HCT116 (cell line): ENCODE results near the gene EPGN. TPM values are rescaled to one million over a fixed set of nuclear protein-coding genes. Genes with fewer than 3 reads are reported as not detected.
A peak's percentile ranks its signal among the peaks of the same experiment; 100 is the strongest.

ENCODE experiments used
- ATAC-seq: fragments of 200-7000 bp; cut with Tn5 transposase; 2 replicates; pipeline ENCODE4 v1.9.1; 2020; ENCODE audit warnings: mild to moderate bottlenecking, moderate library complexity
- BruUV-seq: library from RNA; stranded (reverse); fragments of 400-500 nt; replicated peaks from 2 replicates; lab custom pipeline; 2021; lab: Mats Ljungman, UMichigan
- CTCF ChIA-PET: fragments of 300-600 bp; sonication (Branson Sonifier 250); formaldehyde crosslinking; loops from one replicate; lab custom pipeline; 2021; ENCODE audit warnings: antibody characterized with exemption; lab: Charles Lee
- POLR2A ChIA-PET: fragments of 300-600, 350-600 bp; sonication (Branson Sonifier 250); formaldehyde crosslinking; loops from one replicate; lab custom pipeline; 2021; ENCODE audit warnings: antibody characterized with exemption; lab: Charles Lee
- RAD21 ChIA-PET, 2 experiments: fragments of 300-600 bp; sonication (Branson Sonifier 250); formaldehyde crosslinking; loops; one replicate each; lab custom pipeline; 2023; ENCODE audit warnings: low total read pairs in 2 of 2; ENCODE audit not compliant: uncharacterized antibody in 2 of 2, unreplicated experiment in 2 of 2, low non-redundant PET in 1 of 2; lab: Charles Lee
- DNase-seq: peaks from one replicate; pipeline ENCODE4 v3.0.0-alpha.2; 2010; ENCODE audit warnings: low read depth, low spot score
- H2AFZ ChIP-seq: fragments of 200-600 bp; shearing (Covaris generic), sonication (generic); 2 replicates; pipeline ENCODE4 v1.6.1; 2017; ENCODE audit warnings: low read depth, mixed run types, mixed read lengths, antibody characterized with exemption, low read length; ENCODE audit not compliant: poor library complexity, severe bottlenecking
- H3K27ac ChIP-seq: 2 replicates; pipeline ENCODE4 v1.5.1; 2012; ENCODE audit warnings: low read depth, low read length
- H3K27me3 ChIP-seq: fragments of 200-600 bp; sonication (generic); 2 replicates; pipeline ENCODE4 v1.6.1; 2016; ENCODE audit warnings: mixed run types, low read length, mixed read lengths; ENCODE audit not compliant: insufficient read depth
- H3K36me3 ChIP-seq, 2 experiments: fragments of 200-500 bp in 1 of 2; fragments of 200-600 bp in 1 of 2; sonication (Bioruptor generic) in 1 of 2; sonication (generic) in 1 of 2; 2 replicates each; pipeline versions ENCODE4 v1.5.1 to v1.6.1; 2014 to 2016; ENCODE audit warnings: low read length in 2 of 2, inconsistent platforms in 1 of 2, mixed read lengths in 1 of 2, mixed run types in 1 of 2; ENCODE audit not compliant: insufficient read depth in 2 of 2, control insufficient read depth in 1 of 2
- H3K4me1 ChIP-seq, 2 experiments: fragments of 200-600 bp in 1 of 2; sonication (generic) in 1 of 2; 2 replicates each; pipeline versions ENCODE4 v1.5.1 to v1.6.1; 2012 to 2017; ENCODE audit warnings: low read length in 2 of 2, inconsistent platforms in 1 of 2, mild to moderate bottlenecking in 1 of 2, mixed read lengths in 1 of 2, mixed run types in 1 of 2, moderate library complexity in 1 of 2; ENCODE audit not compliant: insufficient read depth in 2 of 2, control insufficient read depth in 1 of 2
- H3K4me2 ChIP-seq: fragments of 200-600 bp; sonication (generic); 2 replicates; pipeline ENCODE4 v1.6.1; 2017; ENCODE audit warnings: mixed run types, low read length, mixed read lengths
- H3K4me3 ChIP-seq, 2 experiments: fragments of 200-600 bp in 1 of 2; sonication (generic) in 1 of 2; replicated peaks in 1 of 2; 2 replicates each; pipeline ENCODE4 v1.5.1; 2011 to 2016; ENCODE audit warnings: low read length in 2 of 2, control low read depth in 1 of 2, low read depth in 1 of 2, mild to moderate bottlenecking in 1 of 2, mixed read lengths in 1 of 2, mixed run types in 1 of 2
- H3K79me2 ChIP-seq: fragments of 200-600 bp; sonication (generic); 2 replicates; pipeline ENCODE4 v1.6.1; 2017; ENCODE audit warnings: mild to moderate bottlenecking, mixed run types, low read length, moderate library complexity, mixed read lengths; ENCODE audit not compliant: insufficient read depth
- H3K9ac ChIP-seq: fragments of 200-600 bp; sonication (generic); 2 replicates; pipeline ENCODE4 v1.6.1; 2016; ENCODE audit warnings: low read length, mixed read lengths
- H3K9me2 ChIP-seq: fragments of 200-600 bp; sonication (generic), shearing (Covaris generic); 2 replicates; pipeline ENCODE4 v1.6.1; 2017; ENCODE audit warnings: mixed run types, mild to moderate bottlenecking, moderate library complexity; ENCODE audit not compliant: insufficient read depth
- H3K9me3 ChIP-seq, 2 experiments: fragments of 200-500 bp in 1 of 2; fragments of 200-600 bp in 1 of 2; sonication (Bioruptor generic) in 1 of 2; sonication (generic) in 1 of 2; 2 replicates each; pipeline ENCODE4 v1.6.1; 2014 to 2017; ENCODE audit warnings: low read length in 2 of 2, mixed read lengths in 2 of 2, inconsistent platforms in 1 of 2, low read depth in 1 of 2, mild to moderate bottlenecking in 1 of 2, mixed run types in 1 of 2, moderate library complexity in 1 of 2; ENCODE audit not compliant: control insufficient read depth in 1 of 2, insufficient read depth in 1 of 2
- H4K20me1 ChIP-seq: fragments of 200-600 bp; sonication (generic), shearing (Covaris generic); 2 replicates; pipeline ENCODE4 v1.6.1; 2017; ENCODE audit warnings: mixed run types, mild to moderate bottlenecking, moderate library complexity; ENCODE audit not compliant: insufficient read depth
- CBX3 ChIP-seq: IDR thresholded peaks from 2 replicates; pipeline ENCODE4 v1.6.1; 2012; ENCODE audit warnings: low read depth
- CEBPB ChIP-seq: IDR thresholded peaks from 2 replicates; pipeline ENCODE4 v1.6.1; 2012; ENCODE audit warnings: low read depth
- CTCF ChIP-seq, 3 experiments: fragments of 200-600 bp in 1 of 3; sonication (generic) in 1 of 3; IDR thresholded peaks in 2 of 3; conservative IDR thresholded peaks in 1 of 3; 2 replicates each; pipeline ENCODE4 v1.5.1; 2012 to 2017; ENCODE audit warnings: low read depth in 2 of 3, low read length in 2 of 3, antibody characterized with exemption in 1 of 3, borderline replicate concordance in 1 of 3, control low read depth in 1 of 3, mild to moderate bottlenecking in 1 of 3, mixed read lengths in 1 of 3, mixed run types in 1 of 3, moderate library complexity in 1 of 3; ENCODE audit not compliant: insufficient read depth in 1 of 3
- ELF1 ChIP-seq: IDR thresholded peaks from 2 replicates; pipeline ENCODE4 v1.6.1; 2012; ENCODE audit warnings: low read depth, borderline replicate concordance
- EZH2 ChIP-seq: fragments of 200-600 bp; sonication (generic); IDR thresholded peaks from 2 replicates; pipeline ENCODE4 v1.6.1; 2017; ENCODE audit warnings: antibody characterized with exemption, mixed run types
- EZH2phosphoT487 ChIP-seq: fragments of 200-600 bp; IDR thresholded peaks from 2 replicates; pipeline ENCODE4 v1.6.1; 2018; ENCODE audit warnings: antibody characterized with exemption, borderline replicate concordance
- FOSL1 ChIP-seq: IDR thresholded peaks from 2 replicates; pipeline ENCODE4 v1.6.1; 2012; ENCODE audit warnings: low read depth
- JUND ChIP-seq: IDR thresholded peaks from 2 replicates; pipeline ENCODE4 v1.6.1; 2012
- MAX ChIP-seq: IDR thresholded peaks from 2 replicates; pipeline ENCODE4 v1.6.1; 2012
- POLR2A ChIP-seq: IDR thresholded peaks from 2 replicates; pipeline ENCODE4 v1.7.0; 2011; ENCODE audit warnings: borderline replicate concordance; ENCODE audit not compliant: insufficient read depth, insufficient read length; ENCODE audit errors: extremely low read depth
- RAD21 ChIP-seq: IDR thresholded peaks from 2 replicates; pipeline ENCODE4 v1.6.1; 2012; ENCODE audit warnings: low read depth, mild to moderate bottlenecking
- REST ChIP-seq: IDR thresholded peaks from 2 replicates; pipeline ENCODE4 v1.6.1; 2012; ENCODE audit warnings: low read depth
- SIN3A ChIP-seq: IDR thresholded peaks from 2 replicates; pipeline ENCODE4 v1.6.1; 2012; ENCODE audit warnings: low read depth
- SP1 ChIP-seq: IDR thresholded peaks from 2 replicates; pipeline ENCODE4 v1.6.1; 2012; ENCODE audit warnings: low read depth
- TCF7L2 ChIP-seq: IDR thresholded peaks from 2 replicates; pipeline ENCODE4 v1.7.0; 2011; ENCODE audit warnings: borderline replicate concordance, inconsistent platforms; ENCODE audit not compliant: insufficient read depth, insufficient read length; ENCODE audit errors: extremely low read depth
- YY1 ChIP-seq: IDR thresholded peaks from 2 replicates; pipeline ENCODE4 v1.6.1; 2011; ENCODE audit warnings: low read length, low read depth, moderate library complexity, mild to moderate bottlenecking; ENCODE audit not compliant: insufficient replicate concordance; ENCODE audit errors: extremely low read depth
- ZNF274 ChIP-seq: fragments of 200-500 bp; sonication (Bioruptor generic); IDR thresholded peaks from 2 replicates; pipeline ENCODE4 v1.6.1; 2014; ENCODE audit warnings: mild to moderate bottlenecking, low read depth, low read length, inconsistent platforms
- intact Hi-C: fragments of 100-400 bp; cut with micrococcal nuclease; formaldehyde crosslinking; loops from 2 replicates; pipeline ENCODE4 v1.10.0; 2022
- total RNA-seq: library from RNA; stranded (reverse); gene quantifications from one replicate; pipeline ENCODE4 v1.2.1, GENCODE V29; 2021; ENCODE audit not compliant: unreplicated experiment
- TF ChIP-seq, protein P1 (sequence below): IDR thresholded peaks from 2 replicates; pipeline ENCODE4 v1.6.1; 2011; ENCODE audit warnings: mild to moderate bottlenecking, low read length, moderate library complexity; ENCODE audit not compliant: insufficient replicate concordance; ENCODE audit errors: extremely low read depth
- TF ChIP-seq, protein P2 (sequence below): IDR thresholded peaks from 2 replicates; pipeline ENCODE4 v1.6.1; 2012

EPGN gene
- total RNA-seq, 1 experiment from 2014 or later: 1.5 TPM

GRCh38 chr4:74266081-74266480 lies 42.2 kb upstream of the EPGN start:
- H3K4me3 ChIP-seq: no peak overlapping the region
- RAD21 ChIA-PET: no interaction called here
- H3K79me2 ChIP-seq: no peaks in the 10 kb centered on the region
- DNase-seq: no peak
- no peaks in the 10 kb centered on the region for H3K9me2 ChIP-seq
- H2AFZ ChIP-seq: no peak overlapping the region
- POLR2A ChIA-PET: interaction anchor here (0.6 kb wide), 1 partner anchor 25 kb away, joined by 4 read pairs; no protein-coding TSS in a partner anchor
- no peak overlapping the region for H3K27ac ChIP-seq
- H3K4me1 ChIP-seq: peaks cover 20 to 48% of the 10 kb centered on the region in 2 experiments
- H3K4me2 ChIP-seq: peak overlapping the region; percentile 31
- no peaks in the 10 kb centered on the region for H4K20me1 ChIP-seq
- ATAC-seq: no peak
- no peak overlapping the region for H3K9ac ChIP-seq
- H3K36me3 ChIP-seq: no peaks in the 10 kb centered on the region
- H3K9me3 ChIP-seq: no peaks in the 10 kb centered on the region
- BruUV-seq: no TSS peak
- intact Hi-C loops: loop anchor here (5.0 kb wide), 1 partner anchor 34 kb away; no protein-coding TSS in a partner anchor
- CTCF ChIA-PET: no interaction called here
- no peak for TF ChIP-seq ELF1
- TF ChIP-seq, protein P1, sequence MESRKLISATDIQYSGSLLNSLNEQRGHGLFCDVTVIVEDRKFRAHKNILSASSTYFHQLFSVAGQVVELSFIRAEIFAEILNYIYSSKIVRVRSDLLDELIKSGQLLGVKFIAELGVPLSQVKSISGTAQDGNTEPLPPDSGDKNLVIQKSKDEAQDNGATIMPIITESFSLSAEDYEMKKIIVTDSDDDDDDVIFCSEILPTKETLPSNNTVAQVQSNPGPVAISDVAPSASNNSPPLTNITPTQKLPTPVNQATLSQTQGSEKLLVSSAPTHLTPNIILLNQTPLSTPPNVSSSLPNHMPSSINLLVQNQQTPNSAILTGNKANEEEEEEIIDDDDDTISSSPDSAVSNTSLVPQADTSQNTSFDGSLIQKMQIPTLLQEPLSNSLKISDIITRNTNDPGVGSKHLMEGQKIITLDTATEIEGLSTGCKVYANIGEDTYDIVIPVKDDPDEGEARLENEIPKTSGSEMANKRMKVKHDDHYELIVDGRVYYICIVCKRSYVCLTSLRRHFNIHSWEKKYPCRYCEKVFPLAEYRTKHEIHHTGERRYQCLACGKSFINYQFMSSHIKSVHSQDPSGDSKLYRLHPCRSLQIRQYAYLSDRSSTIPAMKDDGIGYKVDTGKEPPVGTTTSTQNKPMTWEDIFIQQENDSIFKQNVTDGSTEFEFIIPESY: no peak
- TF ChIP-seq ZNF274: no peak
- no peak for TF ChIP-seq FOSL1
- no peak for TF ChIP-seq SIN3A
- TF ChIP-seq EZH2phosphoT487: no peak
- TF ChIP-seq RAD21: no peak
- no peak for TF ChIP-seq CEBPB
- no peak for TF ChIP-seq JUND
- no peak for TF ChIP-seq EZH2
- no peak for TF ChIP-seq POLR2A
- TF ChIP-seq SP1: no peak
- TF ChIP-seq REST: no peak
- TF ChIP-seq, protein P2, sequence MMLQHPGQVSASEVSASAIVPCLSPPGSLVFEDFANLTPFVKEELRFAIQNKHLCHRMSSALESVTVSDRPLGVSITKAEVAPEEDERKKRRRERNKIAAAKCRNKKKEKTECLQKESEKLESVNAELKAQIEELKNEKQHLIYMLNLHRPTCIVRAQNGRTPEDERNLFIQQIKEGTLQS: no peak
- TF ChIP-seq CTCF (IDR thresholded peaks at IDR 0.05 in 2 of 3, conservative IDR thresholded peaks at IDR 0.05 in 1 of 3; ENCODE audit: borderline replicate concordance in 1 of 3, insufficient read depth in 1 of 3, low read depth in 2 of 3, low read length in 2 of 3): no peak
- TF ChIP-seq YY1: no peak
- TF ChIP-seq TCF7L2: no peak
- TF ChIP-seq MAX: no peak
- TF ChIP-seq CBX3: no peak
- H3K27me3 ChIP-seq: no peaks in the 10 kb centered on the region
